ENCODE measurements around the gene TMPRSS3. TPM values are rescaled to one million over a fixed set of nuclear protein-coding genes. Genes with fewer than 3 reads are reported as not detected.
A peak's percentile ranks its signal among the peaks of the same experiment; 100 is the strongest.

TMPRSS3 gene
- total and polyA plus RNA-seq, 9 of the 15 experiments (the other 6 are each of a cell fraction or from before 2014, with no cell fraction given), result 0.07 TPM; not detected in 8

GRCh38 chr21:42376338-42376982 is 19.4 kb downstream of the TMPRSS3 start (continued):
- TF ChIP-seq ZNF318 (IDR thresholded peaks at IDR 0.05; ENCODE audit: borderline replicate concordance in 1 of 2, low read depth in 1 of 2), result no peak
- no peak for TF ChIP-seq NFXL1 (CRISPR knock-in tag; IDR thresholded peaks at IDR 0.05)
- TF ChIP-seq FOXK1 (CRISPR knock-in tag; IDR thresholded peaks at IDR 0.05; ENCODE audit: borderline replicate concordance), result no peak
- TF ChIP-seq CEBPZ (IDR thresholded peaks at IDR 0.05; ENCODE audit: borderline replicate concordance, low read depth, low read length), result no peak
- TF ChIP-seq SMC3 (conservative IDR thresholded peaks at IDR 0.05; ENCODE audit: insufficient read depth, low read depth, low read length), result peak; percentile 72
- TF ChIP-seq JUND (IDR thresholded peaks at IDR 0.05; ENCODE audit: borderline replicate concordance, low read depth, low read length), result no peak
- TF ChIP-seq JUND (tag; IDR thresholded peaks at IDR 0.05; ENCODE audit: borderline replicate concordance, low read depth, low read length), result no peak
- no peak for TF ChIP-seq SMARCB1 (IDR thresholded peaks at IDR 0.05; ENCODE audit: insufficient read length, low read depth)
- TF ChIP-seq HIVEP1 (CRISPR knock-in tag; IDR thresholded peaks at IDR 0.05), result no peak
- TF ChIP-seq PRMT5 (CRISPR knock-in tag; IDR thresholded peaks at IDR 0.05), result no peak
- no peak for TF ChIP-seq HNRNPK (IDR thresholded peaks at IDR 0.05; ENCODE audit: low read depth, low read length, poor library complexity, severe bottlenecking)
- peak; percentile 61; the same call in 1 of the 2 replicates for TF ChIP-seq STAG1 (CRISPR knock-in tag; IDR thresholded peaks at IDR 0.05; ENCODE audit: borderline replicate concordance)
- TF ChIP-seq ZNF239 (CRISPR knock-in tag; IDR thresholded peaks at IDR 0.05), result no peak
- TF ChIP-seq OTX1 (CRISPR knock-in tag; IDR thresholded peaks at IDR 0.05), result 0 out of 2 replicates have a peak, but pooled peaks have one; percentile 19
- no peak for TF ChIP-seq ZFP1 (CRISPR knock-in tag; IDR thresholded peaks at IDR 0.05)
- TF ChIP-seq ATF4 (CRISPR knock-in tag; IDR thresholded peaks at IDR 0.05), result no peak
